ENCODE results near the gene AANAT. TPM values are rescaled to one million over a fixed set of nuclear protein-coding genes. Genes with fewer than 3 reads are reported as not detected.

AANAT gene
- total and polyA plus RNA-seq, 4 donors = 0.10 to 0.31 TPM; not detected in 2

GRCh38 chr17:76479515-76480060, 12.2 kb downstream of the AANAT start:
- no peak overlapping the region for H3K27ac ChIP-seq (ENCODE audit: low read depth in 1 of 2, low read length in 1 of 2)
- DNase-seq (no peak), ATAC-seq (ENCODE audit: insufficient read depth, low FRiP score) (no peak)
- H3K9me3 ChIP-seq (ENCODE audit: control insufficient read depth in 4 of 4, insufficient read depth in 3 of 4, low read length in 3 of 4) = no peaks in the 10 kb centered on the region
- peaks cover 0 to 11% (median 4%) of the 10 kb centered on the region in 5 donors for H3K4me1 ChIP-seq (ENCODE audit: control insufficient read depth in 5 of 5, insufficient read depth in 5 of 5, low read length in 5 of 5)
- WGBS, 2 donors = 79% methylated on average over 14 of the region's 14 CpGs
- no peaks in the 10 kb centered on the region for H3K27me3 ChIP-seq (ENCODE audit: control insufficient read depth in 3 of 3, insufficient read depth in 3 of 3, low read length in 2 of 3)
- H3K4me3 ChIP-seq = no peak overlapping the region
- no peak overlapping the region for H3K9ac ChIP-seq (ENCODE audit: insufficient read depth in 1 of 2, low read length in 2 of 2)
- H3K36me3 ChIP-seq (ENCODE audit: control insufficient read depth in 4 of 4, insufficient read depth in 4 of 4, low read length in 4 of 4) = peaks cover 0 to 24% (median 0%) of the 10 kb centered on the region in 4 donors
- no peak for TF ChIP-seq CTCF (IDR thresholded peaks at IDR 0.05; ENCODE audit: control extremely low read depth, extremely low read depth)

- no peaks in the 10 kb centered on the region for H3K27me3 ChIP-seq (ENCODE audit: control insufficient read depth in 3 of 3, insufficient read depth in 3 of 3, low read length in 2 of 3)
- DNase-seq = peak; percentile 72 to 83 (median 74)
- H3K4me3 ChIP-seq = no peak overlapping the region
- H3K9me3 ChIP-seq (ENCODE audit: control insufficient read depth in 4 of 4, insufficient read depth in 3 of 4, low read length in 3 of 4) = no peaks in the 10 kb centered on the region
- peaks cover 0 to 21% (median 0%) of the 10 kb centered on the region in 4 donors for H3K36me3 ChIP-seq (ENCODE audit: control insufficient read depth in 4 of 4, insufficient read depth in 4 of 4, low read length in 4 of 4)
- TF ChIP-seq CTCF (IDR thresholded peaks at IDR 0.05; ENCODE audit: control extremely low read depth, extremely low read depth) = no peak
- H3K4me1 ChIP-seq (ENCODE audit: control insufficient read depth in 5 of 5, insufficient read depth in 5 of 5, low read length in 5 of 5) = peaks cover 0 to 11% (median 4%) of the 10 kb centered on the region in 5 donors
- H3K9ac ChIP-seq (ENCODE audit: insufficient read depth in 1 of 2, low read length in 2 of 2) = no peak overlapping the region
- 45 to 68% methylated on average over 15 of the region's 15 CpGs for WGBS, 2 donors
- H3K27ac ChIP-seq (ENCODE audit: low read depth in 1 of 2, low read length in 1 of 2) = no peak overlapping the region
- no peak for ATAC-seq (ENCODE audit: insufficient read depth, low FRiP score)
Observed at GRCh38 chr17:76480632-76481031, 13.2 kb downstream of the AANAT start.

DNA sequence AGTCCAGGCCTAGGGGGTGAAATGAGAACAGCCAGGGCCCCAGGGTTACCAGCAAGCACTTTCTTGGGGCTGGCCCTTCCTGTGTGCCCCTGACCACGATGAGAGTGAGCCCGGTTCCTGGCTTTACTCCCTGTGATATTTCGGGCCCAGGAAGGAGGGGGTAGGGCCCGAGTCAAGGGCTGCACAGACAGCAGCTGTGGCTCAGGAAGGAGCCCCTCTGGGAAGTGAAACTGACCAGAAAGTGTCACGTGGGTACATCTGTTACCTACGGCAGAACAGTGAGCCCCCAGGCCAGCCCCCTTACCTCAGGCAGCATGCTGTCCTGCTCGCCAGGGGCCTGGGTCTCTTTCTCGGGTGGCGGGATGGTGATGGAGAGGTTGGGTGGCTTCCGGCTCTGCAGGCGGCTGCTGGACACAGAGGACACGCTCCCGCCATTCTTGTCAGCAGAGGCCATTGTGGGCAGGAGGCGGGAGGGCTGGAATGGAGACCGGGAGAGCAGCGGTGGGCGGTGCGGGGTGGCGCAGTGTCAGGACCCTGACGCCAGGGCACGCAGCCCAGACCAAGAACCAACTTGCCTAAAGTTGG, 13.8 kb downstream of the AANAT start:
- no peak overlapping the region for H3K27ac ChIP-seq (ENCODE audit: low read depth in 1 of 2, low read length in 1 of 2)
- H3K9ac ChIP-seq (ENCODE audit: insufficient read depth in 1 of 2, low read length in 2 of 2) = no peak overlapping the region
- H3K9me3 ChIP-seq (ENCODE audit: control insufficient read depth in 4 of 4, insufficient read depth in 3 of 4, low read length in 3 of 4) = no peaks in the 10 kb centered on the region
- 68 to 77% methylated on average over 21 of the region's 21 CpGs for WGBS, 2 donors
- TF ChIP-seq CTCF (IDR thresholded peaks at IDR 0.05; ENCODE audit: control extremely low read depth, extremely low read depth) = no peak
- DNase-seq (peak in 2 of 3 donors; percentile 32 to 46), ATAC-seq (ENCODE audit: insufficient read depth, low FRiP score) (no peak)
- H3K4me3 ChIP-seq = no peak overlapping the region
- H3K27me3 ChIP-seq (ENCODE audit: control insufficient read depth in 3 of 3, insufficient read depth in 3 of 3, low read length in 2 of 3) = no peaks in the 10 kb centered on the region
- peaks cover 0 to 21% (median 0%) of the 10 kb centered on the region in 4 donors for H3K36me3 ChIP-seq (ENCODE audit: control insufficient read depth in 4 of 4, insufficient read depth in 4 of 4, low read length in 4 of 4)
- peaks cover 0 to 11% (median 4%) of the 10 kb centered on the region in 5 donors for H3K4me1 ChIP-seq (ENCODE audit: control insufficient read depth in 5 of 5, insufficient read depth in 5 of 5, low read length in 5 of 5)

Data from lung (tissue), 12 donors.